ENCODE measurements around the gene PHPT1.
A peak's percentile ranks its signal among the peaks of the same experiment; 100 is the strongest.
"Not testable (repeated sequence)": the region's sequence is repeated elsewhere in the genome, so short reads cannot be mapped to it uniquely, and the experiment has no call there.

The PHPT1 gene

GRCh38 chr9:136865768-136866103, 16.5 kb downstream of the PHPT1 start:
- no peak for DNase-seq
- peaks cover 10% of the 10 kb centered on the region for H3K36me3 Mint-ChIP-seq (ENCODE audit: low read depth)
- H3K9me3 Mint-ChIP-seq: no peaks in the 10 kb centered on the region
- H3K4me3 Mint-ChIP-seq: peak overlapping the region; percentile 79
- H3K4me1 Mint-ChIP-seq: peaks cover 23% of the 10 kb centered on the region
- H3K27me3 Mint-ChIP-seq: no peaks in the 10 kb centered on the region
- no peak overlapping the region for H3K27ac Mint-ChIP-seq
- peak; percentile 15 for ATAC-seq

GRCh38 chr9:136866898-136867421, 17.8 kb downstream of the PHPT1 start:
- H3K4me3 Mint-ChIP-seq: peak overlapping the region; percentile 79
- H3K27me3 Mint-ChIP-seq, DNase-seq, H3K9me3 Mint-ChIP-seq, ATAC-seq: not testable (repeated sequence)
- H3K27ac Mint-ChIP-seq: peak overlapping the region; percentile 42
- H3K4me1 Mint-ChIP-seq: peaks cover 23% of the 10 kb centered on the region
- peaks cover 10% of the 10 kb centered on the region for H3K36me3 Mint-ChIP-seq (ENCODE audit: low read depth)

- peak overlapping the region; percentile 79 for H3K4me3 Mint-ChIP-seq
Measured at GRCh38 chr9:136867480-136867879, 18.3 kb downstream of the PHPT1 start.

GRCh38 chr9:136867917-136868316, 18.7 kb downstream of the PHPT1 start:
- Mint-ChIP-seq H3K36me3 (ENCODE audit: low read depth) (peaks cover 8% of the 10 kb centered on the region), H3K4me1 (peaks cover 23% of the 10 kb centered on the region)

More at GRCh38 chr9:136867480-136867879, 18.3 kb downstream of the PHPT1 start:
- Mint-ChIP-seq H3K36me3 (ENCODE audit: low read depth) (peaks cover 8% of the 10 kb centered on the region), H3K27me3 (no peaks in the 10 kb centered on the region), H3K4me1 (peaks cover 23% of the 10 kb centered on the region), H3K27ac (peak overlapping the region; percentile 37), H3K9me3 (no peaks in the 10 kb centered on the region)
- ATAC-seq: no peak
- DNase-seq: no peak

GRCh38 chr9:136868644-136869043, 19.4 kb downstream of the PHPT1 start:
- H3K36me3 Mint-ChIP-seq (ENCODE audit: low read depth): peaks cover 6% of the 10 kb centered on the region
- no peaks in the 10 kb centered on the region for H3K9me3 Mint-ChIP-seq
- no peak overlapping the region for H3K27ac Mint-ChIP-seq
- no peak for DNase-seq
- ATAC-seq: no peak
- H3K27me3 Mint-ChIP-seq: no peaks in the 10 kb centered on the region
- peak overlapping the region; percentile 47 for H3K4me3 Mint-ChIP-seq
- H3K4me1 Mint-ChIP-seq: peaks cover 23% of the 10 kb centered on the region

More at GRCh38 chr9:136867917-136868316, 18.7 kb downstream of the PHPT1 start:
- DNase-seq (no peak), ATAC-seq (no peak)
- Mint-ChIP-seq H3K4me3 (peak overlapping the region; percentile 79), H3K9me3 (no peaks in the 10 kb centered on the region), H3K27me3 (no peaks in the 10 kb centered on the region), H3K27ac (peak overlapping the region; percentile 37)

GRCh38 chr9:136869611-136870010, 20.4 kb downstream of the PHPT1 start:
- not testable (repeated sequence) for H3K36me3 Mint-ChIP-seq (ENCODE audit: low read depth); H3K9me3 Mint-ChIP-seq; H3K4me3 Mint-ChIP-seq; H3K27me3 Mint-ChIP-seq; DNase-seq; H3K27ac Mint-ChIP-seq; ATAC-seq
- peaks cover 15% of the 10 kb centered on the region for H3K4me1 Mint-ChIP-seq

- Mint-ChIP-seq H3K4me1 (peaks cover 3% of the 10 kb centered on the region), H3K27me3 (peaks cover 3% of the 10 kb centered on the region), H3K36me3 (ENCODE audit: low read depth) (no peaks in the 10 kb centered on the region), H3K4me3 (no peak overlapping the region), H3K27ac (no peak overlapping the region), H3K9me3 (no peaks in the 10 kb centered on the region)
- ATAC-seq (no peak), DNase-seq (no peak)
Measured at GRCh38 chr9:136875155-136875554, 25.9 kb downstream of the PHPT1 start.

GRCh38 chr9:136876476-136876875, 27.3 kb downstream of the PHPT1 start:
- peaks cover 16% of the 10 kb centered on the region for H3K4me1 Mint-ChIP-seq
- H3K9me3 Mint-ChIP-seq: no peaks in the 10 kb centered on the region
- H3K4me3 Mint-ChIP-seq: no peak overlapping the region
- ATAC-seq: no peak
- peaks cover 3% of the 10 kb centered on the region for H3K27me3 Mint-ChIP-seq
- DNase-seq: no peak
- H3K27ac Mint-ChIP-seq: no peak overlapping the region
- H3K36me3 Mint-ChIP-seq (ENCODE audit: low read depth): no peaks in the 10 kb centered on the region

GRCh38 chr9:136880651-136881050, 31.4 kb downstream of the PHPT1 start:
- no peaks in the 10 kb centered on the region for H3K36me3 Mint-ChIP-seq (ENCODE audit: low read depth)
- H3K4me1 Mint-ChIP-seq: peaks cover 54% of the 10 kb centered on the region
- H3K4me3 Mint-ChIP-seq: no peak overlapping the region
- DNase-seq (no peak), ATAC-seq (no peak)
- H3K27me3 Mint-ChIP-seq: peaks cover 3% of the 10 kb centered on the region
- no peaks in the 10 kb centered on the region for H3K9me3 Mint-ChIP-seq
- H3K27ac Mint-ChIP-seq: peak overlapping the region; percentile 91

- DNase-seq (peak; percentile 65), ATAC-seq (peak; percentile 41)
- H3K4me3 Mint-ChIP-seq: peak overlapping the region; percentile 77
- H3K9me3 Mint-ChIP-seq: no peaks in the 10 kb centered on the region
- H3K4me1 Mint-ChIP-seq: peaks cover 51% of the 10 kb centered on the region
- peak overlapping the region; percentile 91 for H3K27ac Mint-ChIP-seq
- no peaks in the 10 kb centered on the region for H3K27me3 Mint-ChIP-seq
- H3K36me3 Mint-ChIP-seq (ENCODE audit: low read depth): no peaks in the 10 kb centered on the region
Measured at GRCh38 chr9:136881691-136882108, 32.5 kb downstream of the PHPT1 start.

GRCh38 chr9:136882109-136882946, 33.1 kb downstream of the PHPT1 start:
- peak; percentile 92 for DNase-seq
- H3K9me3 Mint-ChIP-seq: no peaks in the 10 kb centered on the region
- H3K36me3 Mint-ChIP-seq (ENCODE audit: low read depth): no peaks in the 10 kb centered on the region
- peak; percentile 76 for ATAC-seq
- no peaks in the 10 kb centered on the region for H3K27me3 Mint-ChIP-seq
- H3K4me1 Mint-ChIP-seq: peaks cover 56% of the 10 kb centered on the region
- H3K4me3 Mint-ChIP-seq: peak overlapping the region; percentile 77
- peak overlapping the region; percentile 91 for H3K27ac Mint-ChIP-seq

GRCh38 chr9:136882947-136883283, 33.7 kb downstream of the PHPT1 start:
- not testable (repeated sequence) for ATAC-seq; H3K9me3 Mint-ChIP-seq; H3K36me3 Mint-ChIP-seq (ENCODE audit: low read depth); H3K27me3 Mint-ChIP-seq; DNase-seq
- Mint-ChIP-seq H3K4me1 (peaks cover 59% of the 10 kb centered on the region), H3K27ac (peak overlapping the region; percentile 91), H3K4me3 (peak overlapping the region; percentile 77)

- peaks cover 67% of the 10 kb centered on the region for H3K4me1 Mint-ChIP-seq
- H3K9me3 Mint-ChIP-seq; H3K4me3 Mint-ChIP-seq; H3K27me3 Mint-ChIP-seq; H3K36me3 Mint-ChIP-seq (ENCODE audit: low read depth); ATAC-seq; DNase-seq: not testable (repeated sequence)
- peak overlapping the region; percentile 91 for H3K27ac Mint-ChIP-seq
Measured at GRCh38 chr9:136883670-136884069, 34.5 kb downstream of the PHPT1 start.

- Mint-ChIP-seq H3K36me3 (ENCODE audit: low read depth) (peaks cover 2% of the 10 kb centered on the region), H3K27ac (peak within 1 kb of the TSS; percentile 89), H3K4me3 (peak within 1 kb of the TSS; percentile 95), H3K27me3 (no peaks in the 10 kb centered on the region), H3K4me1 (peaks cover 59% of the 10 kb centered on the region), H3K9me3 (no peaks in the 10 kb centered on the region)
- ATAC-seq (peak; percentile 86), DNase-seq (peak; percentile 98)
Measured at GRCh38 chr9:136885950-136886578, 36.9 kb downstream of the PHPT1 start, which contains the start of gene TRAF2. TRAF2 (plus strand) TSS chr9:136886516; CDS start chr9:136898741, 12,225 bp downstream.

Measured in activated naive CD8-positive, alpha-beta T cell treated with anti-CD3 and anti-CD28 coated beads, Interleukin-2, amount 50 U/mL, for 24 hours (primary cell).